HG02763 (cell line): ENCODE data around the gene PIK3R4.

Experiments used
- ATAC-seq: cut with Tn5 transposase; IDR thresholded peaks from one replicate; pipeline ENCODE4 v1.9.1; 2021; ENCODE audit warnings: mild to moderate bottlenecking, moderate library complexity; ENCODE audit not compliant: unreplicated experiment

Gene PIK3R4

DNA sequence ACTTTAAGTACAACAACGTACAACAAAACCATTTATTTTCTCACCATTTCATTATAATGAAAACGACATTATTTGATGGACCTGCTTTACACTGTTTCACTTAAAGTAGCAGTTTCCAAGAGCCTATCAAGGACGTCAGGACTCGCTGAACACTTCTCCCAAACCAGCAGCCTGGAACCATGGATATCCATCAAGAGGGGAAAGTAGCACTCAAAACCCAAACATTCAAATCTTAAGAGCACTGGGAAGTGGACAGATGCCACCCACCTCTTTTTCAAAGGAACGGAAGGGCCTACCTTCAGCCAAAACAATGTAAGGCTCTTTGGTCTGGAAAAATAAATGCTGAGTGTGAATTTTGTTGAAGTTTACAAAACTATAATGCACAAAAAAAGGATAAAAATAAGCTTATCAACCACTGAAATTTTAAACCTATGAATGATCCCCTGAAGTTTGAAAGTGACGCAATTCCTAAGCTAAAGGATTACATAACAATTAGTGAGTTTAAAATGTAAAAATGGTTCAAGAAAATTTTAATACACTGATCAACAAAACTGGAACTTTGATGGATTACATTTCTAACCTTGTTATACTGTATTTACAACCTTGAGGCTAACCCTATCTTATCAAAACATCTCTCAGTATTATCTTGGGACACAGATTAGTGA lies 4.6 kb downstream of the PIK3R4 start:
- no peak for ATAC-seq

- no peak for ATAC-seq
These were observed 6.8 kb downstream of the PIK3R4 start for GRCh38 chr3:130739848-130740247.

DNA sequence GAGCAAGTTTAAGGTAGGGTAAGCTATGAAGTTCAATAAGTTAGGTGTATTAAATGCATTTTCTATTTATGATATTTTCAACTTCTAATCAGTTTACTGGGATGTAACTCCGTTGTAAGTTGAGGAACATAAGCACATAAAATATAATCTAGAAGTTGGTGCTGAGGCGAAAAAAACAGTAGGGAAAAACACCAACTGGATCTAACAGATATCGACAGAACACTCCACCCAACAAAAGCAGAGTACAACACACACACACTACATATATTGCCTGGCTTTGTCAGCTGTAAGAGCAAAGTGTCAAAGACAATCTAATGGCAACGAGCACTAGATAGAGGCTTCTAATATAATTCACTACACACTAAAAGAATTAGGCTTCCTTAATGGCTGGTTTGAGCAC lies 8.4 kb downstream of the PIK3R4 start:
- no peak for ATAC-seq

DNA sequence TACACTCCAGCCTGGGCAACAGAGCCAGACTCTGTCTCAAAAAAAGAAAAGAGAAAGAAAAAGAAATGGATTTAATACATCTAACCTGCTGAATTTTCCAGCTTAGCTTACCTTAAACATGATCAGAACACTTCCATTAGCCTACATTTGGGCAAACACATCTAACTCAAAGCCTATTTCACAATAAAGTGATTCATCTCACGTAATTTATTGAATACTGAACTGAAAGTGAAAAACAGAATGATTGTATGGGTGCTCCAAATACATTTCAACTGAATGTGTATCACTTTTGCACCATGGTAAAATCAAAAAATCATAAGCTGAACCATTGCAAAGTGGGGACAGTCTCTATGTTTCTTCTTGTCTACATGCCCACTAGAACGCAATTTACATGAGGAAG lies 9.0 kb downstream of the PIK3R4 start:
- no peak for ATAC-seq

DNA sequence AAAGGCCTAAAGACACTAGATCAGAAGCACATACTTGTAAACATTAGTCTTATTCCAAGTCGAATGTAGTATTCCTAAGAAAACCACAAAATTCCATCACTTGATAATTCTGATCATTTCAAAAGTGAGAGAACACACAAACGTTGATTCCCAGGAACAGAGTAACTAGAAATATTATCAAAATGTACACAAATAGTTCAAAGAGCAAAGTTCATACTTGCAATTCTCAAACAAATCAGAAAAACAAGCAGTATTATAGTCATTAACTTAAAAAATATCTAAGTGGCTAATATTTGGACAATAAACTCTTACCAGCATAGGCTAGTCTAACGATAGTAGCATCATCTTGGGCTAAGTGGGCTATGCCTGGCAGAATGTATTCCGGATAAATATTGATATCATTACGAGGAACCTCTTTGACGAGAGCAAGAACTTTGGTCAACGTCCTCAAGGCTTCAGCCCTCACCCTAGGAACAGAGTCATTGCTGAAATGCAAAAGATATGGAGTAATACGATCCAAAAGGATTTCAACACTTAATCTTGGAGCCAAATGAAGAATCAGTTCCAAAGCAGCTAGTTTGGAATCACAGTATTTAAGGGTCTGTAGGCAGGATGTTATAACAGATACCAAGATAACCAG lies 13.3 kb downstream of the PIK3R4 start:
- ATAC-seq = no peak

DNA sequence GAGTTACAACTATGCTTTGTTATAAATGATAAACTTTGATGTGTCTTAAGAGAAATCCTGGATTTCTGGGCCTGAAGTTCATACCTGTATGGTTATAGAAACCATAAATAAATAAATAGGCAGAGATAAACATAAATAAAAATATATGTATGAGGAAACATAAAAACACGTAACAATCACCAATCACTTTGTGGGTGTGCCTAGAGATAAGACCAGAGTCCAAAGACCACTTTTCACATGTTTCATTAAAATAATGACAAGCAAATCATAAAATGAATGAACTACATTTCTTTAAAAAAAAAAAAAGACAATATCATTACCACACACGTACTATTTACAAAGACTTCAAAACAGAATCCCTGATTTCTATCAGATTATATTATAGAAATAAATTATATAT lies 14.1 kb downstream of the PIK3R4 start:
- no peak for ATAC-seq

GRCh38 chr3:130731817-130732216 lies 14.8 kb downstream of the PIK3R4 start:
- no peak for ATAC-seq

GRCh38 chr3:130729154-130729553 lies 17.5 kb downstream of the PIK3R4 start:
- ATAC-seq = no peak

DNA sequence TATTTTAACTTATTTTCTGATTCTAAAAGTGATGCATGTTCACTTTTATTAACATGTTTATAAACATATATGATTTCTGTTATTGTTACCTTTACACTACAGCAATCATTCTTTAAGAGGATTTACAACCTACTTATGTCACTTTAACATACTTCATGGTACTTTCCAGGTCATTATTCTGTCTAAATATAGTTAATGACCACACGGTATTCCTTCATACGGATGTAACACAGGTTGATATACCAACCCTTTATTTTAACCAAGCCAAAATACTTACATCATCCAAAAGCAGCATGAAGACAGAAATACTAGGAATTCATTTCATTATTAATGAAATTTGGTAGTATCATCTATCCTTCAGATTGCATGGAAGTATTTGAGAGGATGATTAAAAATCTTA lies 18.6 kb downstream of the PIK3R4 start:
- ATAC-seq = no peak

- no peak for ATAC-seq
These were observed 20.9 kb downstream of the PIK3R4 start for GRCh38 chr3:130725746-130726145.

DNA sequence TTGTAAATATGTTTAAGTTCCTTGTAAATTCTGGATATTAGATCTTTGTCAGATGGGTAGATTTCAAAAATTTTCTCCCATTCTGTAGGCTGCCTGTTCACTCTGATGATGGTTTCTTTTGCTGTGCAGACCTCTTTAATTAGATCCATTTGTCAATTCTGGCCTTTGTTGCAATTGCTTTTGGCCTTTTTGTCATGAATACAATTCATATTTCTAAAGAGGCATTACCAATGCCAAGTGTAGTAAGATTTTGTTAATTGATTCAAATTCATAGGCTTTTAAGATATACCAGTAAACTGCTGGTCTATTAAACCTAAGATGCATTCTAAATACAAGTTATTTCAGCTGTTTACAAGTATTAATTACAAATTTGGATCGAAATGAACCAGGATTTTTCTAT lies 31.0 kb downstream of the PIK3R4 start:
- ATAC-seq = no peak

GRCh38 chr3:130712718-130713423 lies 33.8 kb downstream of the PIK3R4 start:
- no peak for ATAC-seq

DNA sequence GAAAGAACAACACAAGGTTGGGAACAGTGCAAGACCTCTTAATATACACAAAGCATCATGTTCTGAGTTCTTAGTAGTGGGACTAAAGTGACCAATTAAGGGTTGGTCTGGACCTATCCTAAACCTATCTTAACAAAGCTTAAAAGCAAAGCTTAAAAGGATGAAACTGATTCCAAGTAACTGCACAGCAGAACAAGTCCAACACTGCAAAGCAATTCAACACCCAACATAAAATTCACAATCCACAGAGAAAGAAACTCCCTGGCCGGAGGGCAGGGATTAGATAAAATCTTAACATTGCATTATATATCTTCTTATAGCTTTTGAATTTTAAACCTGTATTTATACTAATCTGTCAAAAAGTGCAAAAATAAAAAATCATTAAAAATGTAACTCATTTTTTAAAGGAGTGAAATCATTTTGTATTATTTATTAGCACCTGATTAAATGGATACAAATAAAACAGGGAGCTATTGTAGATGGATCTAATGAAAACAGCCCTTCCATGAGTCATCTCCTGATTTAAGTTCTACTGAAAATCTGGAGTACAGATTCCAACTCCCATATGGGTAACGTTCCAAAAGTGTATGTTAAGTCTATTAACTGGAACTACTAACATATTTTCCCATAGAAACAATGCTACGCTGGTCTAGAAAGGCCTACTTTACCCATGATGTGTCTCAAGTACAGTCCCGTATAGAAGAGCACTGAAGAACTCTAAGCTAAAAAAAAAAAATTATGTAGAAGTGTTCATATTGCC lies 34.9 kb downstream of the PIK3R4 start:
- no peak for ATAC-seq

DNA sequence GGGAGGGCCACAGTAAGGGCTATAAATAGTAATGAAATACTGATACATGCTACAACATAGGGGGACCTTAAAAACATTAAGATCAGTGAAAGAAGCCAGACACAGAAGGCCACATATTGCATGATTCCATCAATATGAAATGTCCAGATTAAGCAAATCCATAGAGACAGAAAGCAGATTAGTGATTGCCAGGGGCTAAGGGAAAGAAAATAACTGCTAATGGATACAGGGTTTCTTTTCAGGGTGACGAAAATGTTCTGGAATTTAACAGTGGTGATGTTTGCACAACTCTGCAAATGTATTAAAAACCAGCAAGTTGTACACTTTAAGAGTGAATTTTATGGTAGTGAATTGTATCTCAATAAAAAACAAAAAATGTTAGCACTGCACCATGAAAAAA lies 37.0 kb downstream of the PIK3R4 start:
- no peak for ATAC-seq

DNA sequence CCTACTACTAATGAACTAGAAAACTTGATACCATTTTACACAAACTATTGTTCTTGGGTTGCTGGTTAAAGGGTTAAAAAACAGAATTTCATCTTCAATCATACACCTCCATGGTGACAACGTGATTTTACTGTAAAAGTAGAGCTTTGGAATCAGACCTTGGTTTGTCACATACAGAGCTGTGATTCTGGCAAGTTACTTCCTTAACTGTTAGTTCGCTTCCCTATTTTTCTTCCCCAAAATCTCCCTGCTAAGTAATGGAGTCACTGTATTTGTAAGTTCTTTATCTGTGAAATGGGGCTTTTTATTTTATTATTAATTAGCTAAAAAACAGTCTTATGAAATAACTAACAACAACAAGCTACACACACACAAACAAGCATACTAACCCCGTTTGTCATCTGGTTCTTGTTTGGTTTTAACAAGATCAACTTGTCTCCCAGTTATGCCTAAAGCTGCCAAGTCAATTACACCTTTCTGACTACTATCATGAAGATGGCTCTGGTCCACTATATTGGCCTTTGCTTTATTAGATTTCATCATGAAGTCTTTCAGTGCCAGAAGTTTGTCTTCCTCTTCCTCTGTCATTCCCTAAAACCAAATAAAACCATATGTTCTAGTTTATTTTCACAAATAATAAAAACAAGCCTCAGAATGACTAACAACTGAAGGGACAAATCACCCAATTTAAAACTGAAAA lies 38.6 kb downstream of the PIK3R4 start:
- ATAC-seq = no peak

GRCh38 chr3:130705501-130705900 lies 41.1 kb downstream of the PIK3R4 start:
- no peak for ATAC-seq

GRCh38 chr3:130702985-130703384 lies 43.6 kb downstream of the PIK3R4 start:
- ATAC-seq = no peak

- ATAC-seq = no peak
These were observed 46.1 kb downstream of the PIK3R4 start for GRCh38 chr3:130700541-130700940.

GRCh38 chr3:130699765-130700164 lies 46.9 kb downstream of the PIK3R4 start:
- no peak for ATAC-seq

GRCh38 chr3:130693314-130693713 lies 53.3 kb downstream of the PIK3R4 start:
- ATAC-seq = no peak

- no peak for ATAC-seq
These were observed 54.2 kb downstream of the PIK3R4 start for GRCh38 chr3:130692455-130692854.
